SK-N-SH (cell line): ENCODE data around the gene SLC35F4.

Experiments used
- CTCF ChIP-seq: fragments of 200-600 bp; sonication (generic); IDR thresholded peaks from 2 replicates; pipeline ENCODE4 v1.6.1; 2017; ENCODE audit warnings: antibody characterized with exemption, mild to moderate bottlenecking, moderate library complexity
- ELF1 ChIP-seq: IDR thresholded peaks from 2 replicates; pipeline ENCODE4 v1.4.0; 2012
- EP300 ChIP-seq, 2 experiments: IDR thresholded peaks; 2 replicates each; pipeline versions ENCODE4 v1.4.0 to v1.6.1; 2012; ENCODE audit warnings: borderline replicate concordance in 1 of 2, low read depth in 1 of 2, low read length in 1 of 2
- EZH2phosphoT487 ChIP-seq: fragments of 200-600 bp; sonication (generic); IDR thresholded peaks from 2 replicates; pipeline ENCODE4 v1.6.1; 2017; ENCODE audit warnings: low read depth, mixed run types, mild to moderate bottlenecking, antibody characterized with exemption, moderate library complexity, borderline replicate concordance
- JUND ChIP-seq: IDR thresholded peaks from 2 replicates; pipeline ENCODE4 v1.4.0; 2012
- POLR2AphosphoS5 ChIP-seq: IDR thresholded peaks from 2 replicates; pipeline ENCODE4 v1.6.1; 2012; ENCODE audit warnings: low read depth, low read length
- REST ChIP-seq: IDR thresholded peaks from 2 replicates; pipeline ENCODE4 v1.6.1; 2012; ENCODE audit warnings: mild to moderate bottlenecking, low read depth, low read length, moderate library complexity
- USF1 ChIP-seq: IDR thresholded peaks from 2 replicates; pipeline ENCODE4 v1.4.0; 2012; ENCODE audit warnings: low read depth, borderline replicate concordance

GRCh38 chr14:57854571-57854970, 11.3 kb downstream of the SLC35F4 start:
- TF ChIP-seq JUND (no peak), EP300 (IDR thresholded peaks at IDR 0.05; ENCODE audit: borderline replicate concordance in 1 of 2, low read depth in 1 of 2, low read length in 1 of 2) (no peak), POLR2AphosphoS5 (no peak), CTCF (no peak), EZH2phosphoT487 (no peak), USF1 (no peak), ELF1 (no peak), REST (no peak)
